B cell (primary cell): Measurements from ENCODE around the gene C1QL3. TPM values are rescaled to one million over a fixed set of nuclear protein-coding genes. Genes with fewer than 3 reads are reported as not detected.

Source experiments
- ATAC-seq: fragments of 200-7000 bp; cut with Tn5 transposase; one replicate; pipeline ENCODE4 v1.10.0; 2021; ENCODE audit warnings: low read depth, mild to moderate bottlenecking, moderate number of reproducible peaks, moderate library complexity
- CTCF ChIA-PET: fragments of 350-600 bp; sonication (Branson Sonifier 250); formaldehyde crosslinking; loops from one replicate; lab custom pipeline; 2021; ENCODE audit warnings: antibody characterized with exemption, inconsistent platforms; lab: Charles Lee
- POLR2A ChIA-PET: fragments of 350-600 bp; sonication (Branson Sonifier 250); formaldehyde crosslinking; loops from one replicate; lab custom pipeline; 2021; ENCODE audit warnings: antibody characterized with exemption; lab: Charles Lee
- DNase-seq: peaks from one replicate; pipeline ENCODE4 v3.0.0; 2013
- H2AFZ ChIP-seq: 2 replicates; pipeline ENCODE4 v1.6.1; 2012; ENCODE audit warnings: mild to moderate bottlenecking, low read depth, low read length; ENCODE audit not compliant: insufficient read depth, poor library complexity, severe bottlenecking
- H3K27ac ChIP-seq, 2 donors: 1 replicate in 1 of 2; 2 replicates in 1 of 2; pipeline ENCODE4 v1.5.1; 2012 to 2013; ENCODE audit warnings: low read length in 2 of 2, mild to moderate bottlenecking in 2 of 2, moderate library complexity in 1 of 2
- H3K27me3 ChIP-seq, 4 experiments: fragments of 200-600 bp in 1 of 4; sonication (generic) in 1 of 4; replicated peaks in 1 of 4; 1 replicate in 2 of 4; 2 replicates in 2 of 4; pipeline versions ENCODE4 v1.6.1 to v1.7.0; 2013 to 2016; ENCODE audit warnings: low read length in 3 of 4, mild to moderate bottlenecking in 2 of 4, mixed read lengths in 1 of 4, moderate library complexity in 1 of 4; ENCODE audit not compliant: insufficient read depth in 4 of 4, control insufficient read depth in 3 of 4; ENCODE audit errors: control extremely low read depth in 1 of 4
- H3K36me3 ChIP-seq, 2 experiments: replicated peaks in 1 of 2; 1 replicate in 1 of 2; 2 replicates in 1 of 2; pipeline versions ENCODE4 v1.6.1 to v1.7.1; 2013; ENCODE audit warnings: low read length in 1 of 2; ENCODE audit not compliant: insufficient read depth in 2 of 2, control insufficient read depth in 1 of 2; ENCODE audit errors: control extremely low read depth in 1 of 2, extremely low read depth in 1 of 2
- H3K4me1 ChIP-seq, 2 donors: fragments of 200-600 bp in 1 of 2; sonication (generic) in 1 of 2; 1 replicate in 1 of 2; 2 replicates in 1 of 2; pipeline versions ENCODE4 v1.5.1 to v1.6.1; 2013 to 2017; ENCODE audit warnings: low read length in 2 of 2; ENCODE audit not compliant: control insufficient read depth in 2 of 2, insufficient read depth in 2 of 2
- H3K4me2 ChIP-seq: replicated peaks from 2 replicates; pipeline ENCODE3; 2012; ENCODE audit warnings: mild to moderate bottlenecking, low read depth, low read length; ENCODE audit not compliant: poor library complexity, severe bottlenecking
- H3K4me3 ChIP-seq, 5 experiments: fragments of 200-600 bp in 1 of 5; sonication (generic) in 1 of 5; 1 replicate in 3 of 5; 2 replicates in 2 of 5; pipeline versions ENCODE4 v1.5.1 to v1.7.0; 2011 to 2016; ENCODE audit warnings: low read length in 4 of 5, mild to moderate bottlenecking in 4 of 5, low read depth in 2 of 5, control low read depth in 1 of 5, moderate library complexity in 1 of 5; ENCODE audit not compliant: insufficient read depth in 1 of 5; ENCODE audit errors: control extremely low read depth in 1 of 5, extremely low read depth in 1 of 5
- H3K79me2 ChIP-seq: fragments of 200-600 bp; sonication (generic); one replicate; pipeline ENCODE4 v1.6.0; 2016; ENCODE audit warnings: low read length; ENCODE audit not compliant: control insufficient read depth, insufficient read depth
- H3K9ac ChIP-seq: fragments of 200-600 bp; sonication (generic); 2 replicates; pipeline ENCODE4 v1.6.1; 2017; ENCODE audit warnings: mild to moderate bottlenecking, low read length, moderate library complexity
- H3K9me3 ChIP-seq, 3 donors: one replicate each; pipeline versions ENCODE4 v1.6.1 to v1.7.1; 2013; ENCODE audit warnings: low read length in 2 of 3; ENCODE audit not compliant: control insufficient read depth in 2 of 3, insufficient read depth in 1 of 3; ENCODE audit errors: control extremely low read depth in 1 of 3
- H4K20me1 ChIP-seq: 2 replicates; pipeline ENCODE4 v1.6.0; 2012; ENCODE audit warnings: mild to moderate bottlenecking, low read length; ENCODE audit not compliant: insufficient read depth, control insufficient read depth, poor library complexity, severe bottlenecking
- H3K27ac Mint-ChIP-seq: one replicate; pipeline ENCODE4 v1.8.0; 2021; ENCODE audit warnings: mixed read lengths
- H3K27me3 Mint-ChIP-seq: one replicate; pipeline ENCODE4 v1.8.0; 2021; ENCODE audit warnings: mixed read lengths
- H3K4me1 Mint-ChIP-seq: one replicate; pipeline ENCODE4 v1.8.0; 2021; ENCODE audit warnings: mixed read lengths
- H3K4me3 Mint-ChIP-seq: one replicate; pipeline ENCODE4 v1.8.0; 2021; ENCODE audit warnings: mixed read lengths
- H3K9me3 Mint-ChIP-seq: one replicate; pipeline ENCODE4 v1.8.0; 2022; ENCODE audit warnings: mixed read lengths; ENCODE audit not compliant: insufficient read depth
- CTCF ChIP-seq: fragments of 200-600 bp; IDR thresholded peaks from one replicate; pipeline ENCODE4 v1.8.0; 2022; ENCODE audit warnings: antibody characterized with exemption, mild to moderate bottlenecking
- EZH2 ChIP-seq: IDR thresholded peaks from 2 replicates; pipeline ENCODE4 v1.6.1; 2012; ENCODE audit warnings: borderline replicate concordance, low read depth, mild to moderate bottlenecking, moderate library complexity, low read length; ENCODE audit not compliant: insufficient read depth, poor library complexity, severe bottlenecking
- WGBS: methylation state at CpG from one replicate; pipeline ENCODE4 v1.1.5; 2013; ENCODE audit warnings: missing lambda C conversion rate; ENCODE audit not compliant: insufficient coverage; 5-methylcytosine and 5-hydroxymethylcytosine counted together
- intact Hi-C: fragments of 100-400 bp; cut with micrococcal nuclease; formaldehyde crosslinking; loops from one replicate; pipeline ENCODE4 v1.10.0; 2022
- polyA plus RNA-seq: library from polyadenylated mRNA; depleted of rRNA; stranded (reverse); fragments of >200 nt; gene quantifications from 2 replicates; pipeline ENCODE4 v1.2.3, GENCODE V29; 2012
- total RNA-seq, 2 donors: library from RNA; stranded (reverse); fragments of 120-200 nt in 1 of 2; gene quantifications; 1 replicate in 1 of 2; 2 replicates in 1 of 2; pipeline versions ENCODE4 v1.2.3 to v1.2.4, GENCODE V29; 2013 to 2022

The C1QL3 gene
- total and polyA plus RNA-seq, 2 donors (not counting 1 experiment from before 2014, with no cell fraction given), result not detected

GRCh38 chr10:16490511-16490910 lies 31.2 kb downstream of the C1QL3 start:
- no peaks in the 10 kb centered on the region for H4K20me1 ChIP-seq
- H2AFZ ChIP-seq, result no peak overlapping the region
- no peak overlapping the region for H3K9ac ChIP-seq
- H3K4me3 Mint-ChIP-seq, result no peak overlapping the region
- H3K27me3 ChIP-seq, result no peaks in the 10 kb centered on the region
- H3K4me2 ChIP-seq, result no peak overlapping the region
- peaks cover 0 to 18% of the 10 kb centered on the region in 2 experiments for H3K36me3 ChIP-seq
- ChIA-PET POLR2A (no interaction called here), CTCF (no interaction called here)
- no peak for DNase-seq
- H3K4me1 ChIP-seq, result no peaks in the 10 kb centered on the region
- WGBS, result no CpG with 5 or more reads among the region's 3 CpGs
- intact Hi-C loops, result no loop called here
- no peaks in the 10 kb centered on the region for H3K79me2 ChIP-seq
- no peak overlapping the region for H3K4me3 ChIP-seq
- TF ChIP-seq EZH2 (no peak), CTCF (no peak)
- no peaks in the 10 kb centered on the region for H3K9me3 ChIP-seq
- no peaks in the 10 kb centered on the region for H3K27me3 Mint-ChIP-seq
- H3K9me3 Mint-ChIP-seq, result no peaks in the 10 kb centered on the region
- no peak overlapping the region for H3K27ac Mint-ChIP-seq
- H3K27ac ChIP-seq, result no peak overlapping the region
- ATAC-seq, result no peak
- H3K4me1 Mint-ChIP-seq, result no peaks in the 10 kb centered on the region

DNA sequence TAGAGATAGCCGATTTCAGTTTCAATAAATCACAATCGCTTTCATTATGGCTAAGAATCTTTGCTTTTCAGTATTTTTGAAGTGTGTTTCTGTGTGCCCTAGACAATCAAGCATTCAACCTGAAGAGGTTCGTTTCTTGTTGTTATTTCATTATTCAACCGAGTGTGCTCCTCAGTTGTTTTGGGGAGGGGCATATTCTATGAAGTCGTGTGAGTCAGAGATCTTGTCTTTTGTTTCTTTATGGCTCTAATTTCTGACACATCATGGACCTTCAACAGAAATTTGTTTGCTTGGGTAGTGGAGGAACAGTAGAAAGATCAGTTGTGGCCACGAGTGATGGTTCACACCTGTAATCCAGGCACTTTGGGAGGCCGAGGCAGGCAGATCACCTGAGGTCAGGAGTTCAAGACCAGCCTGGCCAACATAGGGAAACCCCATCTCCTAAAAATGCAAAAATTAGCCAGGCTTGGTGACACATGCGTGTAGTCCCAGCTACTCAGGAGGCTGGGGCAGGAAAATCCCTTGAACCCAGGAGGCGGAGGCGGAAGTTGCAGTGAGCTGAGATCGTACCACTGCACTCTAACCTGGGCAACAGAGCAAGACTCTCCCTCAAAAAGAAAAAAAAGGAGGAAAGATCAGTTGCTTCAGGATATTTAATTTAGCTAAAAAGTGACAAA lies 38.3 kb downstream of the C1QL3 start:
- Histone ChIP-seq H3K4me3 (no peak overlapping the region), H3K79me2 (no peaks in the 10 kb centered on the region), H3K36me3 (peaks cover 0 to 9% of the 10 kb centered on the region in 2 experiments), H3K4me2 (no peak overlapping the region), H3K27ac (no peak overlapping the region), H3K4me1 (no peaks in the 10 kb centered on the region), H4K20me1 (no peaks in the 10 kb centered on the region), H3K27me3 (no peaks in the 10 kb centered on the region), H3K9me3 (no peaks in the 10 kb centered on the region), H2AFZ (no peak overlapping the region), H3K9ac (no peak overlapping the region)
- ATAC-seq (no peak), DNase-seq (no peak)
- H3K27ac Mint-ChIP-seq, result no peak overlapping the region
- intact Hi-C loops, result no loop called here
- H3K9me3 Mint-ChIP-seq, result no peaks in the 10 kb centered on the region
- no peak overlapping the region for H3K4me3 Mint-ChIP-seq
- POLR2A ChIA-PET, result no interaction called here
- TF ChIP-seq EZH2, result no peak
- no peak for TF ChIP-seq CTCF
- CTCF ChIA-PET, result no interaction called here
- no peaks in the 10 kb centered on the region for H3K4me1 Mint-ChIP-seq
- H3K27me3 Mint-ChIP-seq, result no peaks in the 10 kb centered on the region
- WGBS, result 82% methylated on average over 8 of the region's 11 CpGs
